C4-2B (cell line): ENCODE results near the gene IMMP1L.

ENCODE experiments used
- ZFX ChIP-seq: fragments of 450-650 bp; IDR thresholded peaks from 2 replicates; pipeline ENCODE4 v1.6.1; 2017
- TF ChIP-seq, protein P1 (sequence below): fragments of 450-650 bp; conservative IDR thresholded peaks from 2 replicates; pipeline ENCODE4 v1.5.1; 2017; ENCODE audit warnings: mild to moderate bottlenecking

DNA sequence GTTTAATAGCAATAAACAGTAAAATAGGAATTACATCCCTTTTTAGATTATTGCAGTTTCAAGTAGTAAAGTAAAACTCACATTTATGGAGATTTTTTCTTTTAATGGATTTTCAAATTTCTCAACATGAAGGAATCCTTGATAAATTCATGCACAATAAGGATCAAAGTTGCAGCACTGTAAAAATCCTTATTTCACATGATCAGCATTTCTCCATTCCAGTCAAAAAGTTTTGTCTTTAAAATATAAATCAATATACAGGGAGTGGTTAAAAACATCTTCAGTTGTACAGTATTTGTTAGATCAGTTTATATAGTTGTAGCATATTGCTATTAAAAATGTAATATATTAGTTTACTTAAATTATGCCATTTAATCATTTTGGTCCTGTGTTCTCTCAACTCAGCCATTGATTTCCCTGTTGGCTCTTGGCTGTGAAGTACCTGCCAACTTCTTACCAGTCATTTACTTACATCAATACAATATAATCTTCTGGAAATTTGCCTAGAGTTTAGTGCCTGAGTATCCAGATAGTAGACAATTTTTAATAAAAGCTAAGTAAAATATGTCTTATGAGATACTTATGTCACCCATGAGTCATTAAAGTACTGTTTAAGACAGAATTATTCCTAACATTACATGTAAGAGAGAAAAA lies 12.2 kb upstream of the IMMP1L start:
- TF ChIP-seq, protein P1, sequence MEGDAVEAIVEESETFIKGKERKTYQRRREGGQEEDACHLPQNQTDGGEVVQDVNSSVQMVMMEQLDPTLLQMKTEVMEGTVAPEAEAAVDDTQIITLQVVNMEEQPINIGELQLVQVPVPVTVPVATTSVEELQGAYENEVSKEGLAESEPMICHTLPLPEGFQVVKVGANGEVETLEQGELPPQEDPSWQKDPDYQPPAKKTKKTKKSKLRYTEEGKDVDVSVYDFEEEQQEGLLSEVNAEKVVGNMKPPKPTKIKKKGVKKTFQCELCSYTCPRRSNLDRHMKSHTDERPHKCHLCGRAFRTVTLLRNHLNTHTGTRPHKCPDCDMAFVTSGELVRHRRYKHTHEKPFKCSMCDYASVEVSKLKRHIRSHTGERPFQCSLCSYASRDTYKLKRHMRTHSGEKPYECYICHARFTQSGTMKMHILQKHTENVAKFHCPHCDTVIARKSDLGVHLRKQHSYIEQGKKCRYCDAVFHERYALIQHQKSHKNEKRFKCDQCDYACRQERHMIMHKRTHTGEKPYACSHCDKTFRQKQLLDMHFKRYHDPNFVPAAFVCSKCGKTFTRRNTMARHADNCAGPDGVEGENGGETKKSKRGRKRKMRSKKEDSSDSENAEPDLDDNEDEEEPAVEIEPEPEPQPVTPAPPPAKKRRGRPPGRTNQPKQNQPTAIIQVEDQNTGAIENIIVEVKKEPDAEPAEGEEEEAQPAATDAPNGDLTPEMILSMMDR = no peak
- no peak for TF ChIP-seq ZFX
